Neutrophil (primary cell): ENCODE data around the gene NKX2-3.

Source experiments
- H3K27ac ChIP-seq: fragments of 200-600 bp; sonication (generic); 2 replicates; pipeline ENCODE4 v1.5.1; 2016; ENCODE audit warnings: mild to moderate bottlenecking, moderate library complexity
- H3K27me3 ChIP-seq: fragments of 200-600 bp; sonication (generic); 2 replicates; pipeline ENCODE4 v1.6.0; 2016; ENCODE audit warnings: mild to moderate bottlenecking
- H3K36me3 ChIP-seq: fragments of 200-600 bp; sonication (generic); 2 replicates; pipeline ENCODE4 v1.5.1; 2017
- H3K4me1 ChIP-seq, 2 experiments: fragments of 200-600 bp in 1 of 2; sonication (generic) in 1 of 2; 1 replicate in 1 of 2; 2 replicates in 1 of 2; pipeline versions ENCODE4 v1.5.1 to v1.6.1; 2013 to 2016; ENCODE audit warnings: low read depth in 1 of 2, low read length in 1 of 2, mild to moderate bottlenecking in 1 of 2, moderate library complexity in 1 of 2; ENCODE audit not compliant: control insufficient read depth in 1 of 2, insufficient read depth in 1 of 2
- H3K4me3 ChIP-seq, 2 experiments: fragments of 200-600 bp in 1 of 2; sonication (generic) in 1 of 2; 1 replicate in 1 of 2; 2 replicates in 1 of 2; pipeline ENCODE4 v1.5.1; 2013 to 2016; ENCODE audit warnings: low read depth in 1 of 2, low read length in 1 of 2, mild to moderate bottlenecking in 1 of 2, moderate library complexity in 1 of 2
- H3K9me3 ChIP-seq: fragments of 200-600 bp; sonication (generic); 2 replicates; pipeline ENCODE4 v1.5.1; 2016
- TF ChIP-seq, protein P1 (sequence below): fragments of 200-600 bp; sonication (generic); IDR thresholded peaks from 2 replicates; pipeline ENCODE4 v1.5.1; 2016; ENCODE audit warnings: antibody characterized with exemption

NKX2-3 gene

GRCh38 chr10:99533496-99534449, 1.0 kb downstream of the NKX2-3 start:
- H3K4me3 ChIP-seq: peak overlapping the region in 1 of 2 experiments; percentile 36
- TF ChIP-seq, protein P1, sequence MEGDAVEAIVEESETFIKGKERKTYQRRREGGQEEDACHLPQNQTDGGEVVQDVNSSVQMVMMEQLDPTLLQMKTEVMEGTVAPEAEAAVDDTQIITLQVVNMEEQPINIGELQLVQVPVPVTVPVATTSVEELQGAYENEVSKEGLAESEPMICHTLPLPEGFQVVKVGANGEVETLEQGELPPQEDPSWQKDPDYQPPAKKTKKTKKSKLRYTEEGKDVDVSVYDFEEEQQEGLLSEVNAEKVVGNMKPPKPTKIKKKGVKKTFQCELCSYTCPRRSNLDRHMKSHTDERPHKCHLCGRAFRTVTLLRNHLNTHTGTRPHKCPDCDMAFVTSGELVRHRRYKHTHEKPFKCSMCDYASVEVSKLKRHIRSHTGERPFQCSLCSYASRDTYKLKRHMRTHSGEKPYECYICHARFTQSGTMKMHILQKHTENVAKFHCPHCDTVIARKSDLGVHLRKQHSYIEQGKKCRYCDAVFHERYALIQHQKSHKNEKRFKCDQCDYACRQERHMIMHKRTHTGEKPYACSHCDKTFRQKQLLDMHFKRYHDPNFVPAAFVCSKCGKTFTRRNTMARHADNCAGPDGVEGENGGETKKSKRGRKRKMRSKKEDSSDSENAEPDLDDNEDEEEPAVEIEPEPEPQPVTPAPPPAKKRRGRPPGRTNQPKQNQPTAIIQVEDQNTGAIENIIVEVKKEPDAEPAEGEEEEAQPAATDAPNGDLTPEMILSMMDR: no peak
- H3K27ac ChIP-seq: no peak overlapping the region
- peaks cover 100% of the 10 kb centered on the region for H3K27me3 ChIP-seq
- H3K9me3 ChIP-seq: no peaks in the 10 kb centered on the region
- H3K36me3 ChIP-seq: no peaks in the 10 kb centered on the region
- peaks cover 57 to 73% of the 10 kb centered on the region in 2 experiments for H3K4me1 ChIP-seq

- no peak overlapping the region for H3K27ac ChIP-seq
- TF ChIP-seq, protein P1: no peak
- H3K4me3 ChIP-seq: no peak overlapping the region
- peaks cover 57 to 73% of the 10 kb centered on the region in 2 experiments for H3K4me1 ChIP-seq
- peaks cover 100% of the 10 kb centered on the region for H3K27me3 ChIP-seq
- H3K9me3 ChIP-seq: no peaks in the 10 kb centered on the region
- H3K36me3 ChIP-seq: no peaks in the 10 kb centered on the region
Measured at GRCh38 chr10:99534450-99534938, 1.8 kb downstream of the NKX2-3 start.

DNA sequence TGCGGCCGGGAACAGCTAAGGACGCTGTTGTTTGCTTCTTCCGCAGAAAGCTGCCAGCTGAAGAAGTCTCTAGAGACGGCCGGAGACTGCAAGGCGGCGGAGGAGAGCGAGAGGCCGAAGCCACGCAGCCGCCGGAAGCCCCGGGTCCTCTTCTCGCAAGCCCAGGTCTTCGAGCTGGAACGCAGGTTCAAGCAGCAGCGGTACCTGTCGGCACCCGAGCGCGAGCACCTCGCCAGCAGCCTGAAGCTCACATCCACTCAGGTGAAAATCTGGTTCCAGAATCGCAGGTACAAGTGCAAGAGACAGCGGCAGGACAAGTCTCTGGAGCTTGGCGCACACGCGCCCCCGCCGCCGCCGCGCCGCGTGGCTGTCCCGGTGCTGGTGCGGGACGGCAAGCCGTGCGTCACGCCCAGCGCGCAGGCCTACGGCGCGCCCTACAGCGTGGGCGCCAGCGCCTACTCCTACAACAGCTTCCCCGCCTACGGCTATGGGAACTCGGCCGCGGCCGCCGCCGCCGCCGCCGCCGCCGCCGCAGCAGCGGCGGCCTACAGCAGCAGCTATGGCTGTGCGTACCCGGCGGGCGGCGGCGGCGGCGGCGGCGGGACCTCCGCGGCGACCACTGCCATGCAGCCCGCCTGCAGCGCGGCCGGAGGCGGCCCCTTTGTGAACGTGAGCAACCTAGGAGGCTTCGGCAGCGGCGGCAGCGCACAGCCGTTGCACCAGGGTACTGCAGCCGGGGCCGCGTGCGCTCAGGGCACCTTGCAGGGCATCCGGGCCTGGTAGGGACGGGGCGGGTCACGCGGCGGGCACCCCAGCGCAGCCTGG, 2.4 kb downstream of the NKX2-3 start:
- H3K27ac ChIP-seq: no peak overlapping the region
- H3K36me3 ChIP-seq: no peaks in the 10 kb centered on the region
- TF ChIP-seq, protein P1: no peak
- H3K9me3 ChIP-seq: no peaks in the 10 kb centered on the region
- peak overlapping the region in 1 of 2 experiments; percentile 24 for H3K4me3 ChIP-seq
- peaks cover 100% of the 10 kb centered on the region for H3K27me3 ChIP-seq
- H3K4me1 ChIP-seq: peaks cover 54 to 67% of the 10 kb centered on the region in 2 experiments

GRCh38 chr10:99535764-99536337, 3.1 kb downstream of the NKX2-3 start:
- peak overlapping the region in 1 of 2 experiments; percentile 24 for H3K4me3 ChIP-seq
- H3K27me3 ChIP-seq: peaks cover 100% of the 10 kb centered on the region
- no peaks in the 10 kb centered on the region for H3K36me3 ChIP-seq
- TF ChIP-seq, protein P1: no peak
- no peak overlapping the region for H3K27ac ChIP-seq
- H3K4me1 ChIP-seq: peaks cover 47 to 67% of the 10 kb centered on the region in 2 experiments
- no peaks in the 10 kb centered on the region for H3K9me3 ChIP-seq
